Prostate gland (tissue), 2 donors: ENCODE measurements around the gene NINJ2.

Experiments used
- CTCF ChIP-seq, 4 experiments: fragments of 200-600 bp in 2 of 4; fragments of 450-650 bp in 2 of 4; sonication (generic) in 2 of 4; IDR thresholded peaks; 1 replicate in 3 of 4; 2 replicates in 1 of 4; pipeline ENCODE4 v1.5.1; 2016 to 2019; ENCODE audit warnings: antibody characterized with exemption in 4 of 4, mild to moderate bottlenecking in 2 of 4, moderate library complexity in 2 of 4
- POLR2AphosphoS5 ChIP-seq: sonication (generic); formaldehyde crosslinking; IDR thresholded peaks from one replicate; pipeline ENCODE4 v1.6.1; 2017; ENCODE audit warnings: antibody characterized with exemption

- TF ChIP-seq CTCF (IDR thresholded peaks at IDR 0.05) (no peak), POLR2AphosphoS5 (no peak)
Measured at GRCh38 chr12:531951-532585, 131.2 kb downstream of the NINJ2 start.
